Muscle of arm (tissue), 12 donors: ENCODE results near the gene KCNQ1. TPM values are rescaled to one million over a fixed set of nuclear protein-coding genes. Genes with fewer than 3 reads are reported as not detected.

Experiments used
- DNase-seq: peaks from one replicate; pipeline ENCODE4 v3.0.0-alpha.2; 2013
- polyA plus RNA-seq, 12 donors: library from polyadenylated mRNA; unstranded; fragments of 120-200 nt; gene quantifications; one replicate each; pipeline ENCODE4 v1.2.1, GENCODE V29; 2013; ENCODE audit not compliant: insufficient read length in 12 of 12

Gene KCNQ1
- polyA plus RNA-seq, 12 donors = 1.3 to 2.5 (median 2.0) TPM; not detected in 2

DNA sequence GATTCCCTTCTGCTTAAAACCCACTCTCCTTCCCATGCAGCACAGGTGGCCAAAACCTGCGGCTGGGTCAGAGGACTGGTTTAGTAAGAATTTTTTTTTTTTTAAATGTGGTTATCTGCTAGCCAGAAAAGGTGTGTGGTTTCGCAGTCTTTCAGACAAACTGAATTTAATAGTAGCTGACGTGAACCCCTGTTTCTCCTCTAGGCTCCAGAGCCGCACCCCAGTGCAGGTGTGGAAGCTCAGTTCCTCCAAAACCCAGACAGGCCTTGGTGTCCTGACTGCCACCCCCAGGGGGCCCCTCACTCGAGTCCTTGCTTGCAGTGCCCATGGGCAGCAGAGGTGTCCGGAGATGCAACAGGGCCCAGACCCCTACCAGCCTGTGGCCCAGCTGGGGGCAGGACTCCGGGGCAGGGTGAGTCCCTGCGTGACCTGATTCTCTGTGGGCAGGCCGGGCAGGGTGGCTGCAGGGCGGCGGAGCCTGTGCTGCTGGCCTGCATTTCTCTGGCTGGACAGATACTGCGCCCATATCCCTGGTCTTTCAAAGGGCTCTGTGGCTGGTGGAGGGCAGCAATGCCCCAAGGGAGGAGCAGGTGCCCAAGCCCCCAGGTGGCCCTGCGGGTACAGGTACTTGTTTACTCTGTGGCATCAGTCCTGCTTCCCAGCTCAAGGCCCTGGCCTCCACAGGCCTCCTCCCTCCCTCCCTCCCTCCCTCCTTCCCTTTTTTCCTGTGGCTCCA is 15.2 kb downstream of the KCNQ1 start:
- no peak for DNase-seq

DNA sequence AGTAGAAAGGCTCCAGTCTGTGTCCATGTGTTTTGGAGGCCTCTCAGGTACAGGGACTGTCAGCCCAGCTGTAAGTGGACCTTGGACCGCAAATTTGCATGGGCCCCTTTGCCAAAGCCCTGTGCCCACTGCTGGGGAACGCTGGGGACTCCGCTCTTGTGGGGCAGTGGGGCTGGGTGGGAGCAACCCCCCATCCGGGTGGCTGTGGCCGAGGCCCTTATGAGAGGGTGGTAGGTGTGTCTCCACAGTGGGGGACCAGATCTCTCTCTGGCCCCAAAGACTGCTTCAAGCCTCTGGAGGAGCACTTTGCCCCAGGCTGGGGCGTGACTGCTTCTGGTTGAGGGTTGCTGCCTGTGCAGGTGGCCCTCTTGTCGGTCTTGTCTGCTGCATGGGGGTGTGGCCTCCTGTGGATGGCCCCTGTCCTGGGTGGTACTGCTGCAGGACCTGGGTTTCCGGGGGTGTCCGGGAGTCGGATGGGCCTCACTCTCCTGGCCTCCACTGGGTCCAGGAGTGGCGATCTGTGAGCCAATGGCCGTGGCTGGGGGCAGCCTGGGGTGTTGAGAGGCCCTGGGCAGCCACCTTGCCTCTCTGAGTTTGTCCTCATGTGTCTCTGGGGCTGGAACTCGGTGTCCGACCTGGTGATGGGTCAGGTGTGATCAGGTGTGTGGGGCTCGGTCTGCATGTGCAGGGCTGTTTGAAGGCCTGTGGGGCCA is 15.9 kb downstream of the KCNQ1 start:
- DNase-seq = no peak

DNA sequence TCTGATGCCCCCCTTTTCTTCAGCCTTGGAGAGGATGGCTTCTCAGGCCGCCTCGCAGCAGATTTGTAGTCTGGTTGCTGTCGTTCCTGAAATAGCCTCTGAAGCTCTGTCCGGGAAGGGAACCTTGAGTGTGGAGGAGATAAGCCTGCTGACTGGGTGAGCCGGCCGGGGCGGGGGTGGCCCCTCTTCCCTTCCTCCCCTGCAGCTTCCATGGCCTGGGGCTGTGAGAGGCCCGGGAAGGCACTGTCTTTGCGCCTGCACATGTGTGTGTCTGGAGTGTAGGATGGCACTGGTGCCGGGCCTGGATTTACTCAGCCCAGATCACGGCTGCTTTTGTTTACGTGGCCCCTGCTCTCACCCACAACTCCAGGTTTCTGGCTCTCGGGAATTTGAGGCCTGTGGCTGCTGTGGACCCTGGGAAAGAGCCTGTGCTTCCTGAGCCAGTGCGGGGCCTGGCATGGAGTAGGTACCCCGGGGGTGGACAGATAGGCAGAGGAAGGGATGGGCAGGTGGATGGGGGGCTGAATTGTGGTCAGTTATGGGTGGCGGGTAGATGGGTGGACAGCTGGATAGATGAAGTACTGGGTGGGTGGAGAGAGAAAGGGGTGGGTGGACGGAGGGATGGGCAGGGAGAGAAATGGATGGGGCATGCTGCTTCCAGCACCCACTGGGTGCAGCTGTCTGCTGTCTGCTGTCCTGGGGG is 16.6 kb downstream of the KCNQ1 start:
- no peak for DNase-seq

DNA sequence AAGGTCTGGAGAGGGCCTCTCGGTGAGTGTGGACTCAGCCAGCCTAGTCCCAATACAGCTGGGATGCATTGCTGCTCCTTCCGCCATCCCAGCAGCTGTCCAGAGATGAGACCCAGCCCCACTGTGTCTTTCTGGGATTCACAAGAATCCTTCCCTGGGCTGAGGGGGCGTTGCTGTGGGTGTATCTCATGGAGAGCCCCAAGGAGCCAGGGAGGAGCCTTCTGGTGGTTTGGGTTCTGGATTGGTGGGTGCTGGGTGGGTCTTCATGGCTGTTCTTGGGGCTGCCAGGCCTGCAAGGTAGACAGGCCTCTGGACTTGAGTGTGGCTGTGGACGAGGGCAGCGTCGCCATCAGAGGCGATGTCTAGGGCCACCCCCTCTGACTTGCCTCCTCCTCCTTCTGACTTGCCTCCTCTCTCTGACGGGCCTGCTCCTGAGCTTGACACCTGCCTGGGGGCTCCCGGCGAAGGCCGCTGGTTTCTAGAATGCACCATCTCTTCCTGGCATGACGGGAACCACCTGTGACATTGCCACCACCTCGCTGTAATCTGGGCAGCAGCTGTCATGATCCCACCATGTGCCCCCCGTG is 17.2 kb downstream of the KCNQ1 start:
- no peak for DNase-seq

DNA sequence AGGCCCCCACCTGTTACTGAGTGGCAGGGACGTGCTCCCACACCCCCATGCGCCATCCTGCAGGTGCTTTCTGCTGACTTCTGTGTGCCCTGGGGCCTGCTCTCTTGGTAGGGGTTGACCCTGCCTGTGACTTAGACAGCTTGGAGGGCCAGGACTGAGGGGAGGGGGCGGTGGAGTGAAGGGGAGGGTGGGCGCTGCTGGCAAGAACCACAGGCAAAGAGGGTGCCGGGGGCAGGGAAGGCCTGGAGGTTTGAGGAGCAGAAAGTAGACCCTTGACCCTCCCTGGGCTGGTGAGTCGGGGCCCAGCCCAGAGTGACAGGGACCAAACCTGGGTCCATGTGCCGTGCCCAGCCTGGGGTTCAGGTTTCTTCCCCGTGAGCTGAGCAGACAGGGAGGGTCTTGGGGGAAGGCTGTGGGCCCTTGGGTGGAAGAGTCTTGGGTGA is 17.8 kb downstream of the KCNQ1 start:
- DNase-seq = no peak

DNA sequence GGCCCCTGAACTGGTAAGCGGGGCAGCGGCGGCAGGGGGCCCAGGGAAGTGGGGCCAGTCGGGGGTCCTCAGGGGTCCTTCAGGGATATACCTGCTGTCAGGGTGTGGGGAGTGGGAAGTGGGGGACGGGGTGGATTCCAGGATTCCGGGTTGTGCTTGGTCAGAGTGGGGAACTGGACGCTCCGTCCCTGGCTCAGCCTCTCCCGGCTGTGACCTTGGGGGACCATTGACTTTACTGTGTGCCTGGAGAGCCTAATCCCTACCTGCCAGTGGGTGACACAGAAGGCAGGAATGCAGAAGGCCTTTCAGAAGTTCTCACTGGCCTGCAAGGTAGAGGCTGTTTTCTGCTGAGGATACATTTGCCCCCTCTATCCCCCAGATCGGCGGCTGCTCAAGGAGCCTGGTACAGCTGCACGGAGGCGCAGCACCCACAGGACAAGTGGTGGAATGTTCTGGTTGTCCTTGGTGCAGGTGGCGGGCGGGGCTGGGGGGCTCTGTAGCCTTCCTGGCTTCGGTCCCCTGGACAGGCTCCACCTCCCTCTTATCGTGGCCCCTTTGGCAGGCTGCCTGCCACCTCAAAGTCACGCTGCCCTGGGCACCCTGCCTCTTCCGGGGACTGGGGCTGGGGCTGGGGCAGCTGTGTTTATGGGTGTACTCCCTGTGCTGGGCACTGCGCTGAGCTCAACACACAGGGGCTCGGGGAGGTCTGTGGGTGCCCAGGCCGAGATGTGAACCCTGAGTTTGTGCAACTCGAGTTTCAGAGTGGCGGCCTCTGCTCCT is 18.4 kb downstream of the KCNQ1 start:
- no peak for DNase-seq

DNA sequence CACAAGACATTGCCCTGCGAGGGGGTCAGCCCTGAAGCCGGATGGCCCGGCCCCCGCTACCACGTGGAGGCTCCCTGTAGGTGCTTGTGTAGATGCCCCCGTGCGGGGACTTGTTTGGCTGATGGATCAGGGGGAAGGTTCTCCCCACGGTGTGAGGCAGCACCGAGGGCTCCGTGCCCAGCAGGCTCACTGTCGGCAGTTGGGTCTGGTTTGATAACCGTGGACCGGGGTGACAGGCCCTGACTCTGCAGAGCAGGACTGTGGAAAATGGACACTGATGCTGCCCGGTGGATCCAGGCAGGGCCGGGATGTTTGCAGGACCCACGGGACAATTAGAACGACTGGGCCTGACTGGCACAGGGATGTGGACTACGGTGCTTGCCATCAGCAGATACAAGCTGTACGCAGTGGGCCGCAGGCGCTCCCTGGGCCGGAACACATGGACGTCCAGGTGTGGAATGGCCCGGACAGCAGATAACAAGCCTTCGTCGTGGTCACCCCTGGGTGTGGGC is 19.0 kb downstream of the KCNQ1 start:
- DNase-seq = no peak

DNA sequence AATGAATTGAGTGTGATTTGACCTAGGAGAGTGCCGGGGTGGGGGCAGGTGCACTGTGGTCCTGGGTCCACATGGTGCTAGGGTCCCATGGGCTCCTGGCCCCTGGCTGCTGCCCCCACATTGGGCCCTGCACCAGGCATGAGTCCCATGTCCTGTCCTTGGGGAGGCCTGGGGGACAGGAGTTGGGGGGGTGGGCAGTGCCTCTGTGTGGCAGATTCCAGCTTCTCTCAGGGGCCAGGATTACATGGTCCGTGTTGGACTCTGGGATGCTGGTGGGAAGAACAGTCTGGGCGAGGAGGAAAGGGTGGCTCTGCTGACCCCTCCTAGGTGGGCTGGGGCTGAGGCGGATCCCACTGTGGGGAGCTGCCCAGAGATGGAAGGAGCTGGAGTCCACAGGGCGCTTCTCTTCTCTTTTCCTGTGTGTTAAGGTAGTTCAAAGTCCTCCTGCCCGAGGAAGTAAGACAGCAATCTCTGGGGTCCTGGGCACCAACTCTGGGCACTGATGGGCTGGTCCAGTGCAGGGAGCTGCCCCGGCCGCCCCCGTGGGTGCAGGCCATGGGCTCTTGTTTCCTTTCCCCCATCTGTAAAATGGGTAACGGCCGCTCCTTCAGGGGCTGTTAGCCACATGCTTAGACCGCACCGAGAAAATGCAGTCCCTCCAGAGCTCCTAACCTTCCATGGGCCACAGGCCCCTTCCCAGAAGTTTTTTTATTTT is 19.8 kb downstream of the KCNQ1 start:
- DNase-seq = no peak

DNA sequence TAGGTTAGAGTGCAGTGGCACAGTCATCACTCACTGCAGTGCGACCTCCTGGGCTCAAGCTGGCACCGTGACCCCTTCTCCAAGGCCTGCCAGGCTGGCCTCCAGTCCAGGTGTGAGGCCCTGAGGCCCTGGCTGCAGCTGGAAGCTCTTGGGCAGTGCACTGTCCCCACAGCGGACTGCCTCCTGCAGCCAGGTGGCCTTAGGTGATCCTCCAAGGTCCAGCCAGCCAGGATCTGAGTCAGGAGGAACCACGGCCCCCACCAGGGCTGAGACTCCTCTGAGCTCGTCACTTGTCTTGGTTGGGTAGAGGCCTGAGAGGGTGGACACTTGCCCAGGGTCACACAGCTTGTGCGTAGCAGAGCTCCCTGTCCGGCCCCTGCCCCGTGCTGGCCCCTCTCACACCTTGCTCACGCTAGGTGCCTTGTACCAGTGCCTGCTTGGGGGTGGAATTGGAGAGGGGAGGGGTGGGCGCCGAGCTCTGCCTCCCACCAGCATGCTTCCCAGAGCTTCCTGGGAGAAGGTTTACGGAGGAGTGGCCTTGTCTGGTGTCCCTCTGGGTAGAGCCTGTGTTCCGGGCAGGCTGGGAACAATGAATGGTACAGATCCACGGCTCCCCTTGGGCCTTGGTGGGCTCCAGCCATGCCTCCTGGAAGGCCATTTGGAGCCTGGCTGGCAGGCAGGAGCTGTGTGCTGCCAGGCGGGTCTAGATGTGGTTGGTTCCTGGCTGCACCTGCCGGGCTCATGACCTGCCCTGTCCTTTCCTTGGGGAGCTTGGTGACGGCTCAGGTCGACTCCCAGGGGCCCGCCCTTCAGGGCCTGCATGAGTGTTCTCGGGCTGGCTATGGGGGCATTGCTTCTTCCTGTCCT is 20.6 kb downstream of the KCNQ1 start:
- DNase-seq = no peak

DNA sequence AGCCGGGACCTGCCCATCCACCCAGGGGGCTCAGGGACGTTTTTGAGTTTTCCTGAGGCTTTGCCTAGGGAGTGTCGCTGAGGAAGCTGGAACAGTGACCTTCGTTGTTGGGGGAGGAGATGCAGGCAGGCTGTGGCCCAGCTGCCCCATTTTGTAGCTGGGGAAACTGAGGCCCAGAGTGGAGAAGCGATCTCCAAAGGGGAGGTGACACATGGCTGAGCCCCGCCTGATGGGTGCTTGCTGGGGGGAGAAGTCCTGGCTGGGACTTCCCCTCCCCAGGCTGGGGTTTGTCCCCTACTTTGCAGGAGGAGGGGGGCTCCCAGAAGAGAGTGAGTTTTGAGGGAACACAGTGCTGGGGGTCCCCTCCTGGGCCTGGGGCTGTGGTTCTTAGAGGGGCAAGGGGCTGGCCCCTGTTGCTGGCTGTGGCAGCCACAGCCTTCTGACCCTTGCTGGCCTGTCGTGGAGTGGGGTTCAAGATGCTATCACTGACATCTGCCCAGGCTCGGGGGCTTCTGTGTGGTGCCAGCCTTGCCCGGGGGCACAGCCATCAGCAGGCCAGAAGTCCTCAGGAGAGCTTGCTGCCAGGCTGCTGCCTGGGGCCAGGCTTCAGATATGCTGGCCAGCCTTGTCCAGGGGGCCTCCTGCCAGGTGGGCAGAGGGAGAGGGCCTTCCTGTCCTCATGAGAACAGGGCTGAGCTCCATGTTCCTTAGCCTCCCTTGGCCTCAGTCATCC is 21.4 kb downstream of the KCNQ1 start:
- no peak for DNase-seq

DNA sequence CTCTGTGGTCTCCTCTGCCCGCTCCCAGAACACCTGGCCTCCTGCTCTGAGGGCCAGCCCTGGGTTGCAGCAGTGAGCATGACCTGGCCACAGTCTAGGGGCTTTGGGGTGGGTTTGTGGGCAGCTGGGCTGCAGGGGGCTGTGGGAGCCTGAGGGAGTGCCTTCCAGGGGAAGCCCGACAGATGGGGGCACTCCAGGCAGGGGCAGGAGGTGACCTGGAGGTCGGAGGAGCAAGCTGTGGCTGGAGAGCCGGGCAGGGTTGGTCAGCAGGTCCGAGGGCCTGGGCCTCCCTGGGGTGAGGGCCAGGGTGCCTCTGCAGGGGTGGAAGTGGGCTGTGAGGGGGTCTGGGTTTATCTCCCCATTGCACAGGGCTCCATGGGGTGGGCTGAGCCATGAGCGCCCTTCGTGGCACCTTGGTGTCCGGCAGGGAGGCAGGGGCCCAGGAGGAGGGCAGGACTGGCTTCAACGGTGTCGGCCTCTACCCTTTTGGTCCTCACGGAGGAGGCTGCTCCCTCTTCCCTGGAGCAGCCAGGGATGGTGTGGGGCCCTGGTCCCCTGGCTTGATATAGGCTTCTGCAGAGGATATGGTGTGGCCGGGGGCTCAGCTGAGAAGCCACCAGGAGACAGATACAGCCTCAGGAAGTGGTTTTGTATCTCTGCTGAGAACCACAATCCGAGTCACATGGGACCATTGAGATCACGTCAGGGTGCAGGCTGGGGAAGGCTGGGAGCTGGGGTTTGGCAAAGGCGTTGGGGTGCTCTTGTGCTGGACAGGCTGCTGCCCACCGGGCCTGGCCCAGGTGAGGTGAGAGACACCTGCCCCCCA is 22.3 kb downstream of the KCNQ1 start:
- DNase-seq = no peak

DNA sequence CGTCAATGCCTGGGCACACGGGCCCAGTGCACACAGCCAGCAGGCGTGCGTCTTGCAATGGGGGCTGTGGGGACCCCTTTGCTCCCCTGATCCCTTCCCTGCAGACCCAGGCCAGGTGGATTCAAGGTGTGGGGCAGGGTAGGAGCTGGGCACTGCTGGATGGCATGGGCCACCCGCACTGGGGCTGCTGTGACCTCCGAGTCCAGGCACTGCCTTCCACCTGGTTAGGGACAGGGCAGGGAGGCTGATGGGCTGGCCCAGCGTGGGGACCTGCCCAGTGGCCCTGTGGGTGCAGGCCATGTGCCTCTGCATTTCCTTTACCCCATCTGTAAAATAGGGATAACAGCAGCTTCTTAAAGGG is 22.9 kb downstream of the KCNQ1 start:
- DNase-seq = no peak

DNA sequence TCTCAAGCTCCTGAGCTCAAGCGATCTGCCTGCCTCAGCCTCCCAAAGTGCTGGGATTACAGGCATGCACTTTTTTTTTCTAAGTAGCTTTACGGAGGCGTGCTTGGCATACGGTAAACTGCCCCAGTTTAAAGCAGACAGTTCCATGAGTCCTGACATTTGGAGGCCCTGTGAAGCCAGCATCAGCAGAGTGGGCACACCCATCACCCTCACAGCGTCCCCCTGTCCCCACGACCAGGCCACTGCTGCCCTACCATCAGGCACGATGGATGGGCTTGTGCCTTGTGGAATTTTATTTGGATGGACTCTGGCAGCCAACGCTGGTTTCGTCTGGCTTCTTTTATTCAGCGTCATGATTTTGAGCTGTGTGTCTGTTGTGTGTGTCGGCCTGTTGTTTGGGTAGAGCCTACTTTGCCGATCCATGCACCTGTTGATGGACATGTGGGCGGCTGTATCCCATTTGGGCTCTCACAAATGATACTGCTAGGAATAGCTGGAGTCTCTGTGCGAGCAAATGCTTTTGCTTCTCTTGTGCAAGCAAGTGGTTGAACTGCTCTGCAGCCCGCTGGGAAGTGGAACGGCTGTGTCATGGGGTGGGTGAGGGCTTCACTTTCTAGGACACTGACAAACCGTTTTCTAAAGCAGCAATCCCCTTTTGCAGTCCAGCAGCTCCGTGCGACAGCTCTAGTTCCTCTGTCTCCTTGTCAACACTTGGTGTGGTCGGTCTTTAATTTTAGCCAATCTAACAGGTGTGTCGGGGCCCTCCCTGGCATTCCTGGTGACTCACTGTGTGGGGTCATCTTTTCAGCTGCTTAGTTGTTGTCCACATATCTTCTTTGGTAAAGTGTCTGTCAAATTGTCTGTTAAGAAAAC is 23.8 kb downstream of the KCNQ1 start:
- no peak for DNase-seq

DNA sequence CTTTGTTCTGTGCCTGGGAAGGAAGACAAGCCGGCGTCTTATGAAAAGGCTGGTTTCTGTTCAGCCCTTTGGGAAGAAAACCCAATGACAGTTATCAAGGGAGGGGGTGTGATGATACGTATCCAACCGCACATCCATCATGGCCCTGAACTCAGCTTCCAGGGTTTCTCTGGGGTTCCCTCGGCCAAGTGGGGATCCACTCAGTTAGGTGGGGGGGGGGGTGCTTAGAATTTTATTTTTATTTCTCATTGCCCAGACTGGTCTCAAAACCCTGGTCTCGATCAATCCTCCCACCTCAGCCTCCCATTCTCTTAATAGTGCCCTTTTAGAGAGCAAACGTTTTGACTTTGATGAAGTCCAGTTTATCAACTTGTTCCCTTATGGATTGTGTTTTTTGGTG is 25.7 kb downstream of the KCNQ1 start:
- DNase-seq = no peak

DNA sequence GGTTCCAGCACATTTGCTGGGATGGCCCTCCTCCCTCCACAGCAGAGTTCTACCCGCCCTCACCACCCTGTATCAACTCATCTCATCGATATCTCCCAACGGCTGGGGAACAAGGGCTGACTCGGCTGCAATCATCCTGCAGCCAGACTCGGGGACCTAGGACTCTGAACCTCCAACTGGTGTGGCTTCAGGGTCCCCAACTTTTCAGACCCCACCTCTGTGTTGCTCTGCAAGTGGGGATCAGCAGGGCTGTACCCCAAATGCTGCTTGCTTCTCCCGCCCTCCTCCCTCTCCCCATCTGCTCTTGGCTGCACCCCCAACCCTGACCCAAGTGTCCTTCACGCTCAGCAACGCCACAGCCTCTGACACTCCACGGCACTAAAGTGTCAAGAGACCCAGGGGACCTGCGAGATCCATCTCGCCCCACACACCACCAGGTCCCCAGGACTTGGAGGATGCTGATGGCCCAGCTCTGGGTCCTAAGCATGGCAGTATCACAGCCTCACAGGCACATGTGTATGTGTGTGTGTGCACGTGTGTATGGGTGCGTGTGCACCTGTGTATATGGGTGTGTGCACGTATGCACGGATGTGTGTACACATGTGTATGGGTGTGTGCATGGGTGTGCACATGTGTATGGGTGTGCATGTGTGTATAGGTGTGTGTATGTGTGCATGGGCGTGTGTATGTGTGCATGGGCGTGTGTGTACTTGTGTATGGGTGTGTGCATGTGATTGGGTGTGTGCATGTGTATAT is 26.4 kb downstream of the KCNQ1 start:
- DNase-seq = no peak

DNA sequence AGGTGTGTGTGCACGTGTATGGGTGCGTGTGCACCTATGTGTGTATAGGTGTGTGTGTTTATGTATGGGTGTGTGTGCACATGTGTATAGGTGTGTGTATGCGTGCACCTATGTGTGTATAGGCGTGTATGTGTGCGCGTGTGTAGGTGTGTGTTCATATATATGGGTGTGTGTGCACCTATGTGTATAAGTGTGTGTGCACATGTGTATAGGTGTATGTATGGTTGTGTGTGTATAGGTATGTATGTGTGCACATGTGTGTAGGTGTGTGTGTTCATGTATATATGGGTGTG is 26.9 kb downstream of the KCNQ1 start:
- no peak for DNase-seq
